HEK293 (cell line): Measurements from ENCODE around the gene HRNR.

Source experiments
- GLIS1 ChIP-seq: fragments of 450-650 bp; formaldehyde crosslinking; IDR thresholded peaks from 2 replicates; pipeline ENCODE4 v1.5.1; 2016; ENCODE audit warnings: missing biosample characterization, missing genetic modification characterization
- HOXD13 ChIP-seq: sonication (generic); formaldehyde crosslinking; IDR thresholded peaks from 2 replicates; pipeline ENCODE4 v1.8.0; 2022; ENCODE audit warnings: missing genetic modification reagents, borderline replicate concordance
- MZF1 ChIP-seq: fragments of 450-650 bp; formaldehyde crosslinking; IDR thresholded peaks from 2 replicates; pipeline ENCODE4 v1.5.1; 2017; ENCODE audit warnings: missing biosample characterization, missing genetic modification characterization, borderline replicate concordance
- SALL2 ChIP-seq: fragments of 450-650 bp; formaldehyde crosslinking; IDR thresholded peaks from 2 replicates; pipeline ENCODE4 v1.5.0; 2017; ENCODE audit warnings: missing biosample characterization, mild to moderate bottlenecking, missing genetic modification characterization, borderline replicate concordance
- SCRT1 ChIP-seq: fragments of 450-650 bp; formaldehyde crosslinking; IDR thresholded peaks from 2 replicates; pipeline ENCODE4 v1.5.1; 2016; ENCODE audit warnings: missing biosample characterization, missing genetic modification characterization, borderline replicate concordance
- SP2 ChIP-seq: fragments of 450-650 bp; formaldehyde crosslinking; IDR thresholded peaks from 2 replicates; pipeline ENCODE4 v1.5.1; 2016; ENCODE audit warnings: missing biosample characterization, missing genetic modification characterization
- SP3 ChIP-seq: fragments of 450-650 bp; formaldehyde crosslinking; IDR thresholded peaks from 2 replicates; pipeline ENCODE4 v1.5.1; 2016; ENCODE audit warnings: missing biosample characterization, missing genetic modification characterization
- ZBTB17 ChIP-seq: fragments of 450-650 bp; formaldehyde crosslinking; IDR thresholded peaks from 2 replicates; pipeline ENCODE4 v1.5.1; 2016; ENCODE audit warnings: missing biosample characterization, missing genetic modification characterization
- ZBTB20 ChIP-seq: fragments of 450-650 bp; formaldehyde crosslinking; IDR thresholded peaks from 2 replicates; pipeline ENCODE4 v1.5.1; 2016; ENCODE audit warnings: missing biosample characterization, missing genetic modification characterization
- ZFP37 ChIP-seq: fragments of 450-650 bp; formaldehyde crosslinking; IDR thresholded peaks from 2 replicates; pipeline ENCODE4 v1.5.1; 2016; ENCODE audit warnings: missing biosample characterization, missing genetic modification characterization
- ZNF121 ChIP-seq: fragments of 450-650 bp; formaldehyde crosslinking; IDR thresholded peaks from 2 replicates; pipeline ENCODE4 v1.5.1; 2016; ENCODE audit warnings: missing biosample characterization, missing genetic modification characterization
- ZNF211 ChIP-seq: fragments of 450-650 bp; formaldehyde crosslinking; IDR thresholded peaks from 2 replicates; pipeline ENCODE4 v1.5.1; 2016; ENCODE audit warnings: low read depth, missing biosample characterization, missing genetic modification characterization
- ZNF26 ChIP-seq: fragments of 450-650 bp; formaldehyde crosslinking; IDR thresholded peaks from 2 replicates; pipeline ENCODE4 v1.5.1; 2016; ENCODE audit warnings: missing biosample characterization, missing genetic modification characterization
- ZNF280D ChIP-seq: fragments of 450-650 bp; formaldehyde crosslinking; IDR thresholded peaks from 2 replicates; pipeline ENCODE4 v1.5.1; 2016; ENCODE audit warnings: missing biosample characterization, missing genetic modification characterization
- ZNF404 ChIP-seq: fragments of 450-650 bp; formaldehyde crosslinking; IDR thresholded peaks from 2 replicates; pipeline ENCODE4 v1.5.1; 2017; ENCODE audit warnings: missing biosample characterization, missing genetic modification characterization
- ZNF423 ChIP-seq: fragments of 450-650 bp; formaldehyde crosslinking; IDR thresholded peaks from 2 replicates; pipeline ENCODE4 v1.5.1; 2016; ENCODE audit warnings: missing biosample characterization, missing genetic modification characterization
- ZNF48 ChIP-seq: fragments of 450-650 bp; formaldehyde crosslinking; IDR thresholded peaks from 2 replicates; pipeline ENCODE4 v1.5.1; 2016; ENCODE audit warnings: missing biosample characterization, missing genetic modification characterization
- ZNF561 ChIP-seq: fragments of 450-650 bp; IDR thresholded peaks from 2 replicates; pipeline ENCODE4 v1.5.1; 2018; ENCODE audit warnings: missing biosample characterization, missing genetic modification characterization, borderline replicate concordance
- ZNF626 ChIP-seq: fragments of 450-650 bp; sonication (Bioruptor Pico); formaldehyde crosslinking; IDR thresholded peaks from 2 replicates; pipeline ENCODE4 v1.5.1; 2018; ENCODE audit warnings: missing biosample characterization, missing genetic modification characterization, inconsistent platforms
- ZNF670 ChIP-seq: fragments of 450-650 bp; formaldehyde crosslinking; IDR thresholded peaks from 2 replicates; pipeline ENCODE4 v1.5.1; 2016; ENCODE audit warnings: missing biosample characterization, missing genetic modification characterization, low read depth
- ZNF777 ChIP-seq: fragments of 450-650 bp; formaldehyde crosslinking; IDR thresholded peaks from 2 replicates; pipeline ENCODE4 v1.5.1; 2017; ENCODE audit warnings: missing biosample characterization, missing genetic modification characterization, borderline replicate concordance
- TF ChIP-seq, protein P1 (sequence below): fragments of 450-650 bp; formaldehyde crosslinking; IDR thresholded peaks from 2 replicates; pipeline ENCODE4 v1.5.1; 2016; ENCODE audit warnings: missing biosample characterization, missing genetic modification characterization
- TF ChIP-seq, protein P2 (sequence below): fragments of 450-650 bp; formaldehyde crosslinking; IDR thresholded peaks from 2 replicates; pipeline ENCODE4 v1.5.1; 2016; ENCODE audit warnings: missing biosample characterization, missing genetic modification characterization
- TF ChIP-seq, protein P3 (sequence below): fragments of 450-650 bp; formaldehyde crosslinking; IDR thresholded peaks from 2 replicates; pipeline ENCODE4 v1.5.1; 2016; ENCODE audit warnings: missing biosample characterization, missing genetic modification characterization
- TF ChIP-seq, protein P4 (sequence below): fragments of 450-650 bp; formaldehyde crosslinking; IDR thresholded peaks from 2 replicates; pipeline ENCODE4 v1.5.1; 2016; ENCODE audit warnings: missing biosample characterization, missing genetic modification characterization

HRNR gene

DNA sequence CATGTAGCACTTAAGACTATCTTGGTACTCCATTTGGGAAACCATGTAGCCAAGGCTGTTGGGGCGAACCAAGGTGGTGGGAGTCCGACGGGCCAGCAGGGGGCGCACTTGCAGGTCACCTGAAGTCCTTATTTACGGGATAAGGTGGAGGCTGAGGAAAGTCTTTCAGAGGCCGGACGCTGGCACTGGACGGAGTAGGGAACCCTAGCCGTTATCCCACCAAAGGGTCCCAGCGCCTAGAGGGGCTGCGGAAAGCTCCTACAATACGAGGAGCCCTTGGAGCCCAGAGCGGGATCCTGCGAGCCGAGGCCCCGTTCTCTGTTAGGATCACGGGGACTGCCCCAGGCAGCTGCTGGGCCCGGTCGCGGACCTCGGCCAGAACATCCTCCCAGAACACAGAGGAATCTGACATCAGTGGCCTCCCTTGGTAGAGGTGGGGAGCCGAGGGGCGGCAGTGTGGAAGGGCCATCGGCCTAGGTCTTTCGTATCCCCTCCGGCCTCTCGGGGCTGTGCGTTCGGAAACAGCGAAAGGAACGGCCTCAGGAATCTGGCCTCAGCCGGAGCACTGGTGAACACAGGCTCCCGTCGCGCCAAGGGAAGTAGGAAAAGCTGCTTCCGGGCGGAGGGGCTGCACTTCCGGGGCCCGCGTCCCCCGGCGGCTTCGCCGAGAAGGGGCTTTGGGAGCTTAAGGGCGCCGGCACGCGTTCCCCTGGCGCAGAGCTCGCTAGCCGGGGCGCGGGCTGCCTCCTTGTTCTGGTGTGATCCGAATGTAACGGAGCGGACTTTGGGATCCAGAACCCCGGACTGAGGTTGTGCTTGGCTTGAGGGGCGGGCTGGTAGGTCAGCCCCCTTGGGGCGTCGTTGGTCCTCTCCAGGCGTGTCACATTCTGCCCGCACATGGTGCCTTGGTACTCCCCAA lies 35.1 kb downstream of the HRNR start (continued):
- TF ChIP-seq ZBTB17 (no peak), ZFP37 (tag by site-specific recombination) (no peak), MZF1 (no peak), ZNF121 (tag by site-specific recombination) (no peak), SALL2 (tag by site-specific recombination) (no peak), SP3 (tag by site-specific recombination) (no peak), ZNF280D (no peak), ZNF404 (tag by site-specific recombination) (no peak), ZNF48 (tag by site-specific recombination) (no peak), ZNF626 (tag by site-specific recombination) (no peak), GLIS1 (tag by site-specific recombination) (no peak), SP2 (tag by site-specific recombination) (peak; percentile 48; the same call in 1 of the 2 replicates), ZNF670 (tag by site-specific recombination) (no peak), HOXD13 (CRISPR knock-in tag) (no peak), ZBTB20 (peak; percentile 87), ZNF211 (tag by site-specific recombination) (no peak), ZNF777 (tag by site-specific recombination) (no peak), ZNF26 (tag by site-specific recombination) (no peak), ZNF423 (tag by site-specific recombination) (no peak), ZNF561 (tag by site-specific recombination) (no peak), SCRT1 (tag by site-specific recombination) (no peak)
- TF ChIP-seq, protein P1, sequence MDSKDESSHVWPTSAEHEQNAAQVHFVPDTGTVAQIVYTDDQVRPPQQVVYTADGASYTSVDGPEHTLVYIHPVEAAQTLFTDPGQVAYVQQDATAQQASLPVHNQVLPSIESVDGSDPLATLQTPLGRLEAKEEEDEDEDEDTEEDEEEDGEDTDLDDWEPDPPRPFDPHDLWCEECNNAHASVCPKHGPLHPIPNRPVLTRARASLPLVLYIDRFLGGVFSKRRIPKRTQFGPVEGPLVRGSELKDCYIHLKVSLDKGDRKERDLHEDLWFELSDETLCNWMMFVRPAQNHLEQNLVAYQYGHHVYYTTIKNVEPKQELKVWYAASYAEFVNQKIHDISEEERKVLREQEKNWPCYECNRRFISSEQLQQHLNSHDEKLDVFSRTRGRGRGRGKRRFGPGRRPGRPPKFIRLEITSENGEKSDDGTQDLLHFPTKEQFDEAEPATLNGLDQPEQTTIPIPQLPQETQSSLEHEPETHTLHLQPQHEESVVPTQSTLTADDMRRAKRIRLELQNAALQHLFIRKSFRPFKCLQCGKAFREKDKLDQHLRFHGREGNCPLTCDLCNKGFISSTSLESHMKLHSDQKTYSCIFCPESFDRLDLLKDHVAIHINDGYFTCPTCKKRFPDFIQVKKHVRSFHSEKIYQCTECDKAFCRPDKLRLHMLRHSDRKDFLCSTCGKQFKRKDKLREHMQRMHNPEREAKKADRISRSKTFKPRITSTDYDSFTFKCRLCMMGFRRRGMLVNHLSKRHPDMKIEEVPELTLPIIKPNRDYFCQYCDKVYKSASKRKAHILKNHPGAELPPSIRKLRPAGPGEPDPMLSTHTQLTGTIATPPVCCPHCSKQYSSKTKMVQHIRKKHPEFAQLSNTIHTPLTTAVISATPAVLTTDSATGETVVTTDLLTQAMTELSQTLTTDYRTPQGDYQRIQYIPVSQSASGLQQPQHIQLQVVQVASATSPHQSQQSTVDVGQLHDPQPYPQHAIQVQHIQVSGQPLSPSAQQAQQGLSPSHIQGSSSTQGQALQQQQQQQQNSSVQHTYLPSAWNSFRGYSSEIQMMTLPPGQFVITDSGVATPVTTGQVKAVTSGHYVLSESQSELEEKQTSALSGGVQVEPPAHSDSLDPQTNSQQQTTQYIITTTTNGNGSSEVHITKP (tag by site-specific recombination) = peak; percentile 57
- TF ChIP-seq, protein P2, sequence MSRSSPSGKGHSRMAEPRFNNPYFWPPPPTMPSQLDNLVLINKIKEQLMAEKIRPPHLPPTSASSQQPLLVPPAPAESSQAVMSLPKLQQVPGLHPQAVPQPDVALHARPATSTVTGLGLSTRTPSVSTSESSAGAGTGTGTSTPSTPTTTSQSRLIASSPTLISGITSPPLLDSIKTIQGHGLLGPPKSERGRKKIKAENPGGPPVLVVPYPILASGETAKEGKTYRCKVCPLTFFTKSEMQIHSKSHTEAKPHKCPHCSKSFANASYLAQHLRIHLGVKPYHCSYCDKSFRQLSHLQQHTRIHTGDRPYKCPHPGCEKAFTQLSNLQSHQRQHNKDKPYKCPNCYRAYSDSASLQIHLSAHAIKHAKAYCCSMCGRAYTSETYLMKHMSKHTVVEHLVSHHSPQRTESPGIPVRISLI = no peak
- TF ChIP-seq, protein P3, sequence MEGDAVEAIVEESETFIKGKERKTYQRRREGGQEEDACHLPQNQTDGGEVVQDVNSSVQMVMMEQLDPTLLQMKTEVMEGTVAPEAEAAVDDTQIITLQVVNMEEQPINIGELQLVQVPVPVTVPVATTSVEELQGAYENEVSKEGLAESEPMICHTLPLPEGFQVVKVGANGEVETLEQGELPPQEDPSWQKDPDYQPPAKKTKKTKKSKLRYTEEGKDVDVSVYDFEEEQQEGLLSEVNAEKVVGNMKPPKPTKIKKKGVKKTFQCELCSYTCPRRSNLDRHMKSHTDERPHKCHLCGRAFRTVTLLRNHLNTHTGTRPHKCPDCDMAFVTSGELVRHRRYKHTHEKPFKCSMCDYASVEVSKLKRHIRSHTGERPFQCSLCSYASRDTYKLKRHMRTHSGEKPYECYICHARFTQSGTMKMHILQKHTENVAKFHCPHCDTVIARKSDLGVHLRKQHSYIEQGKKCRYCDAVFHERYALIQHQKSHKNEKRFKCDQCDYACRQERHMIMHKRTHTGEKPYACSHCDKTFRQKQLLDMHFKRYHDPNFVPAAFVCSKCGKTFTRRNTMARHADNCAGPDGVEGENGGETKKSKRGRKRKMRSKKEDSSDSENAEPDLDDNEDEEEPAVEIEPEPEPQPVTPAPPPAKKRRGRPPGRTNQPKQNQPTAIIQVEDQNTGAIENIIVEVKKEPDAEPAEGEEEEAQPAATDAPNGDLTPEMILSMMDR (tag by site-specific recombination) = peak; percentile 35; the same call in 1 of the 2 replicates
- TF ChIP-seq, protein P4, sequence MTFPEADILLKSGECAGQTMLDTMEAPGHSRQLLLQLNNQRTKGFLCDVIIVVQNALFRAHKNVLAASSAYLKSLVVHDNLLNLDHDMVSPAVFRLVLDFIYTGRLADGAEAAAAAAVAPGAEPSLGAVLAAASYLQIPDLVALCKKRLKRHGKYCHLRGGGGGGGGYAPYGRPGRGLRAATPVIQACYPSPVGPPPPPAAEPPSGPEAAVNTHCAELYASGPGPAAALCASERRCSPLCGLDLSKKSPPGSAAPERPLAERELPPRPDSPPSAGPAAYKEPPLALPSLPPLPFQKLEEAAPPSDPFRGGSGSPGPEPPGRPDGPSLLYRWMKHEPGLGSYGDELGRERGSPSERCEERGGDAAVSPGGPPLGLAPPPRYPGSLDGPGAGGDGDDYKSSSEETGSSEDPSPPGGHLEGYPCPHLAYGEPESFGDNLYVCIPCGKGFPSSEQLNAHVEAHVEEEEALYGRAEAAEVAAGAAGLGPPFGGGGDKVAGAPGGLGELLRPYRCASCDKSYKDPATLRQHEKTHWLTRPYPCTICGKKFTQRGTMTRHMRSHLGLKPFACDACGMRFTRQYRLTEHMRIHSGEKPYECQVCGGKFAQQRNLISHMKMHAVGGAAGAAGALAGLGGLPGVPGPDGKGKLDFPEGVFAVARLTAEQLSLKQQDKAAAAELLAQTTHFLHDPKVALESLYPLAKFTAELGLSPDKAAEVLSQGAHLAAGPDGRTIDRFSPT = no peak
